Measurements from ENCODE around the gene GJC3.
"Not testable (repeated sequence)": the region's sequence is repeated elsewhere in the genome, so short reads cannot be mapped to it uniquely, and the experiment has no call there.

Gene GJC3

GRCh38 chr7:99928188-99928587, 1.2 kb downstream of the GJC3 start:
- DNase-seq, result no peak

DNA sequence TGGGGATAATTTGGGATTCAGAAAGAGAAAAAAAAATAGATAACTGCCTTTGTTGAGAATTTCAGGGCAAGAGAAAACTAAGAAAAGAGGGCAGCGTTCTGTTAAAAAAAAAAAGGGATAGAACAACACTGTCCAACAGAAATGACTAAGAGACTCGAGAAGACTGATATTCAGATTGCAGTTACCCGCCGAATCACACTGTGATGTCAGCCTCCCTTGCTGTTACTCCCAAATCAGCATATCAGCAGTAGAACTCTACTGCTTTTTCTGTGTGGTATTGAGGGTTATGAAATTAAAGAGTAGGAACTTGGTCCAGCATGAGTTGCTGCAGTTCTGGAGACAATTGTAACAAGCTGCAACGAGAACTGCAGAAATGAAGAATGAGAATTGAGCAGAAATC, 1.9 kb downstream of the GJC3 start:
- DNase-seq, result no peak

DNA sequence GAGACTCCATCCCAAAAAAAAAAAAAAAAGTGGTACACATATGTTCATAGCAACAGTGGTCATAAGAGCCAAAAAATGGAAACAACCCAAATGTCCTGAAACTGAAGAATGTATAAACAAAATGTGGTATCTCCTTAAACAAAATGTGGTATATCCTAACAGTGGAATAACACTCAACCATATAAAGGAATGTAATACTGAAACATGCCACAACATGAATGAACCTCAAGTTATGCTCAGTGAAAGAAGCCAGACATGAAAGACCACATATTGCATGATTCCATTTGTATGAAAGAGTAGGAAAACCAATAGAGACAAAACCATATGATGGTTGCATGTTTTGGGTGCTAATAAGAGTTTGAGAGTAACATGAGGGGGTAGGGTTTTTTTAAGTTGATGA, 3.1 kb downstream of the GJC3 start:
- no peak for DNase-seq

DNA sequence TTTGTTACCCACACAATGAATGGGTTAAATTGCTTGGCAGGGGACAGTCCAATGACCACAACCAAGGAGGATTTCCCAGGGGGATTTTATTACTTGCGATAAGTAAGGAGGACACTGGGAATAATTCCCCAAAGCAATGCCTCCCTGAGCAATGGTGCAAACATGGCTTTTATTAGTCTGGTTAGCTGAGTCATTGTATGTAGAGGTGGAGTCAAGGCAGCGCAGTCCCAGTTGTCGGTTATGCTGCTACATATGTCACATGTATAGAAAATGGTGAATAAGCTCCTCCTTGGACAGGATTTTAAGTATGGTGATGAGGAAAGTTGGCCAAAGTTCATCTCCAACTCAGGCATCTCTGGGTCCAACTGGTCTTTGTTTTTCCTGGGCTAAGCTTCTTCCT, 6.2 kb downstream of the GJC3 start:
- DNase-seq, result no peak

DNA sequence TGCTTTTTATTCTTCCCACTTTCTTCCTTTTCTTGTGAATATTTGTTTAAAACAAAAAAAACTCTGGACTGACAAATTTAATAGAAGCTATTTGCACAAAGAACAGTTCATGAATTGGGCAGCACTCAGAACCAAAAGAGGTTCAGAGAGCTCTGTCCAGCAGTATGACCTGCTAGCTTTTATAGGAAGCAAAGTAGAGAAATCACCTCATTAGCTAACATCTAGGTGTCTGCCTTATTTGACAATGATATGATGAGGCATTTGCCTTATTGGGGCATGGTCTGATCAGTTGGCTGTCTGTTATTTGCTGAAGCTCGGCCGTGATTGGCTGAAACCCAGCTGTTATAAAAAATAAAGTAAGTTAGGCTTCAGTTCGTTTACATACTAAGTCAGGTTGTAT, 9.3 kb downstream of the GJC3 start:
- DNase-seq, result no peak

GRCh38 chr7:99919814-99920112, 9.7 kb downstream of the GJC3 start:
- DNase-seq, result no peak

DNA sequence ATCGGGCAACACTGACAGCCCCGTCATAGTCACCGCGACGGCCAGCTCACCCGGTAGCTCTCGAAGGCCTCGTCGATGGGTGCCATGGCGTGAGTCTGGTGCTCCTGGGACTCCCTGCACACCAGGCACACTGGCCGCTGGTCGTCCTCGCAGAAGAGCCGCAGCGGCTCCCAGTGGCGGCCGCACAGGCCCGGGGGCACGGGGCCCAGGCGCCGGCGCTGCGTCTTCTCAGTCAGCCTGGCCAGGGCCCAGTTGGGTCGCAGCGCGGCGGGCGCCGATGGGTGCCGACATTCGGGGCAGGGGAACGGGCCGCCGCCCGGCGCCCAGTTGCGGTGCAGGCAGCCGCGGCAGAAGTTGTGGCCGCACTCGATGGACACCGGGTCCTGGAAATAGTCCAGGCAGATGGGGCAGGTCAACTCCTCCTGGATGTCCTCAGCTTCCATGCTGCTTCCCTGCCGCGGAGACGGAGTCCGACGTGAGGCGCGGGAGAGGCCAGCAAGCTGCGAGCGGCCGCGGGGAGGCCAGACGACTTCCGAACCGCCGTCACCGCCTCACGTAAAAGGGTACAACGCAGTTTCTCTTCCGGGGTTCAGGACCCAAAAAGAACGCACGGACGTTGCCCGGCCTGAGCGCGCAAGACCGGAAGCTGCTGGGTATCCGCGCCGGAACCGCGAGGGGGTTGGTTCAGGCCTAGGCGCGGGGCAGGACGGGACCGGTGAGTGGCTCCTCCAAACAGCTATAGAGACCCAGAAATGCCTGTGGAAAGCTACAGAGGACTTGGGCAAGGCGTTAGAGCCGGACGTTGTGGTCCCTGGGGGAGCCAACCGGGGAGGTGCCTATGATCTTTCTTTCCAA, 10.2 kb downstream of the GJC3 start, which contains the start of gene TRIM4:
TRIM4 (minus strand) TSS at position 572 of the 855 bp plus-strand sequence; CDS start at position 443, 129 bp downstream.
- DNase-seq, result peak; percentile 86

DNA sequence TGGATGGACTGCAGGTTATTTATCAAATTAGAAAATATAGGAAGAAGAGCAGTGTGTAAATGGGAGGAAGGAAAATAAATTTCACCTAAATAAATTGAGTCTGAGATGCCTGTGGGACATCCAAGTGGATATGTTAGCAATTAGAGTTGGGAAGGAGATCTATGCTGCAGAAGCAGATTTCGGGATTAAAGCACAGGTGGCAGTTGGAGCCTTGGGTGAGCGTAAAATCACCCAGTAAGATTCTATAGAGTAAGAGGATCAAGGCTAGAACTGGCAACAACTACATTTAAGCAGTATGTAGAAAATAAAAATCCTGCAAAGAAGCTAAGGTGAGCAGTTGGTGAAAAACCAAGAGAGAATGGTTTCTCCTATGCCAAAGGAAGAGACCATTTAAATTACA, 18.4 kb downstream of the GJC3 start:
- DNase-seq, result no peak

DNA sequence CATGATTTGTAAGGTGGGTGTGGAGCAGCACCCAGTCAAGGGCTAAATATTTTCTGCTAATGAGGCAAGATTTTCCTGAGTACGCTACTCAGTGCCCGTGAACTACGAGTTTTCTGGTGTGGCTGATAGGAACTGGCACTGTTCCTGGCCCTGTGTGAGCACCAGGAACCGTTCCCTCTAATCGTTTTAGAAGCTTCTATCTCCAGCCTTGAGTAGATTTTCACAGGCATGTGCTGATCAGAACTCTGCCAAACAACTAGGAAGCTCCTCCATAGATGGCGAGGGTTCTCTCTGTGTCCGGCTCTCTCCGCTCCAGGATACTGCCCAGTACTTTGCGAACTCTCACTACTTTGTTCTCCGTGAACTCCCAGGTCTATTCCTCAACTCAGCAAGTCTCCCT, 27.8 kb downstream of the GJC3 start:
- no peak for DNase-seq

GRCh38 chr7:99899830-99900519, 29.4 kb downstream of the GJC3 start:
- no peak for DNase-seq

DNA sequence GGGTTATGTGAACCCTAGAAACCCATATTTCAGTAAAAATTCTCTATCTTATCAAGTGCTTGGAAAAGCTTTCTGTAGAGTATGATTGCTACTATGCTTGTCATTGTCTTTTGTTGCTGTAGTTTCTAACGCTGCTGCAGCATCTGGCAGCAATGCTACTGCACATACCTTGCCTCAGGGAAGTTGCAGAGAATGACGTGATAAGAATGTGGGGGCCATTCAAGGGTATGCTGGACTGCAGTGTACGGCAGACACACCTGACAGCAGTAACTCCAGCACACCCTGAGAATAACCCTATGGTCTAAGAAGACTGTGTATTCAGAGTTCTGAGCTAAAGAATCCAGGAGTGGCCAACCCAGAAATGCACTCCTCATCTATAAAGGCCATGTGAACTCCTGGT, 30.6 kb downstream of the GJC3 start:
- DNase-seq, result no peak

DNA sequence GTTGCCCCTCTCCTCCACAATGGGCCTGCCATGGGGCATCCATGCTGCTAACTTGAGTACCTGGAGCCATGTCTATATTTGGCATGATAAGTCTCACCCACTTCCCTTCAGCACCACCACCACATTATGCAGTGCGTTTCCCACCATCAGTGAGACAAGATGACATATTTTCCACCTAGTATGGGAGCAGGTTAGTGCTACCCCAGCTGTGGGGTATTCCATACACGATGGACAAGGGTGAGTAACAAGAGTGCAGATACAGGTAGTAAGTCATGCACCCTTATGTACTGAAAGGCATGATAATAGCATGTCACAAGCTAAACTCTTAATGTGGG, 31.4 kb downstream of the GJC3 start:
- no peak for DNase-seq

- DNase-seq, result no peak
Observed at GRCh38 chr7:99897322-99898022, 31.9 kb downstream of the GJC3 start.

GRCh38 chr7:99894738-99895137, 34.7 kb downstream of the GJC3 start:
- DNase-seq, result no peak

- DNase-seq, result no peak
Observed at GRCh38 chr7:99893280-99893679, 36.1 kb downstream of the GJC3 start.

GRCh38 chr7:99890348-99890747, 39.1 kb downstream of the GJC3 start:
- not testable (repeated sequence) for DNase-seq

GRCh38 chr7:99888366-99888765, 41.1 kb downstream of the GJC3 start:
- DNase-seq, result not testable (repeated sequence)

DNA sequence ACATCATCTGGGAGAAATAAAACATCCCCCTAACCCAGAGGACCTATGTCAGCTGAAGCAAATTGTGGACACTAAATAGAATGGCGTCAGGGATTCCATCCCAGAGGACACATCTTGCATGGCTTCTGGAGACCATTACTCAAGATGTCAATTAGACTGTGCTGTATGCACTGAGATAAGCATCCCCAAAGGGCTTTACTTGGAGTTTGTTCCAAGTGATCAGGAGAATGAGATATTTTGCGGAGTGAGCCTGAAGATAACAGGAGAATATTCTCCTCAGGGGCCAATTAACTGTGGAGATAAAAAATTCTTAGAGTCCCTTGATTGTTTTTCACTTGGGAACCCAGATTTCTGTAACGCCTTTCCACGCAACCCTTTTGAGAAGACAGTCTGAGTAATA, 48.0 kb downstream of the GJC3 start:
- DNase-seq, result no peak

DNA sequence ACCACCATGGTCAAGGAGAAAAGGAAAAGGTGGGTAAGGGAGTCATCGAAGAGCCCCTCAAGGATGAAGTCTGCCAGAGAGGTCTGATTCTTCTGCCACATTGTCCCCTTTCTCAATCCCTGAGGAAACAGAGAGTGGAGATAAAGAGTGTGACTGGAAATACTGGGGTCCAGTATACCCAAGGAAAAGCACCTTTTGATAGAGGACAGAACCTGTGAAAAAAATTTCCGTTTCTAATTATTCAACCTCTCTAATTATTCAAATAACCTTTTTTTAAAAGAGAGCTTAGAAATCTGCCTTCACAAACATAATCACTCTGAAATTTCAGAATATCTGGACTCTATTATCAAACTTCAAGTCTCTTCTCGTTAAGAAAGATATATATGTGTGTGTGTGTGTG, 52.5 kb downstream of the GJC3 start, which contains the start of gene OR2AE1:
OR2AE1 (minus strand) TSS at position 101 of the 400 bp plus-strand sequence; CDS start at position 101, 0 bp downstream.
- no peak for DNase-seq

GRCh38 chr7:99876491-99876890, 52.9 kb downstream of the GJC3 start:
- DNase-seq, result no peak

Data from NCI-H345 (cell line).